Left lung (tissue), 10 donors: Measurements from ENCODE around the gene PPP2R2C. TPM values are rescaled to one million over a fixed set of nuclear protein-coding genes. Genes with fewer than 3 reads are reported as not detected.
A peak's percentile ranks its signal among the peaks of the same experiment; 100 is the strongest.

ENCODE experiments used
- ATAC-seq: fragments of 200-7000 bp; cut with Tn5 transposase; one replicate; pipeline ENCODE4 v1.9.1; 2020; ENCODE audit warnings: moderate library complexity
- DNase-seq, 4 donors: peaks; one replicate each; pipeline ENCODE4 v3.0.0-alpha.2; 2013 to 2020
- H3K27ac ChIP-seq, 2 donors: fragments of 200-600 bp; sonication (generic) in 1 of 2; one replicate each; pipeline versions ENCODE4 v1.5.0 to v1.8.0; 2020 to 2021
- H3K27me3 ChIP-seq, 2 donors: fragments of 200-600 bp; sonication (generic) in 1 of 2; one replicate each; pipeline versions ENCODE4 v1.5.0 to v1.8.0; 2020 to 2021
- H3K36me3 ChIP-seq, 2 donors: fragments of 200-600 bp; sonication (generic) in 1 of 2; one replicate each; pipeline versions ENCODE4 v1.5.0 to v1.8.0; 2020 to 2021
- H3K4me1 ChIP-seq, 2 donors: fragments of 200-600 bp; one replicate each; pipeline ENCODE4 v1.8.0; 2021
- H3K4me3 ChIP-seq, 2 donors: fragments of 200-600 bp; sonication (generic) in 1 of 2; one replicate each; pipeline versions ENCODE4 v1.5.0 to v1.8.0; 2020 to 2021; ENCODE audit warnings: mild to moderate bottlenecking in 1 of 2
- H3K9me3 ChIP-seq, 2 donors: fragments of 200-600 bp; sonication (generic) in 1 of 2; one replicate each; pipeline versions ENCODE4 v1.5.0 to v1.8.0; 2020 to 2021
- intact Hi-C, 2 donors: fragments of 100-400 bp; cut with DNase I; formaldehyde crosslinking; loops; one replicate each; pipeline versions ENCODE4 v1.11.2 to v1.14.2; 2022
- polyA plus RNA-seq, 6 donors: library from polyadenylated mRNA; unstranded; fragments of 120-200 nt; gene quantifications; one replicate each; pipeline ENCODE4 v1.2.1, GENCODE V29; 2013; ENCODE audit not compliant: insufficient read length in 6 of 6
- total RNA-seq, 2 donors: library from RNA; stranded (reverse); fragmentation: NEBNext Ultra II Directional; extraction: Animal tissue kit (Norgen Biotek cat#: 25700); gene quantifications; one replicate each; pipeline ENCODE4 v1.2.1, GENCODE V29; 2021
- TF ChIP-seq, protein P1 (sequence below), 2 donors: fragments of 200-600 bp; sonication (generic) in 1 of 2; IDR thresholded peaks; one replicate each; pipeline versions ENCODE4 v1.5.0 to v1.8.0; 2021; ENCODE audit warnings: antibody characterized with exemption in 2 of 2
- donor health status: DM: no; HTN: yes; CAD: no.
- donor health status: DM: no; HTN: no; CAD: no.

Gene PPP2R2C
- total and polyA plus RNA-seq, 8 donors = 0.29 to 0.50 (median 0.43) TPM; not detected in 1

GRCh38 chr4:6385288-6385687 is 87.1 kb downstream of the PPP2R2C start:
- TF ChIP-seq, protein P1, sequence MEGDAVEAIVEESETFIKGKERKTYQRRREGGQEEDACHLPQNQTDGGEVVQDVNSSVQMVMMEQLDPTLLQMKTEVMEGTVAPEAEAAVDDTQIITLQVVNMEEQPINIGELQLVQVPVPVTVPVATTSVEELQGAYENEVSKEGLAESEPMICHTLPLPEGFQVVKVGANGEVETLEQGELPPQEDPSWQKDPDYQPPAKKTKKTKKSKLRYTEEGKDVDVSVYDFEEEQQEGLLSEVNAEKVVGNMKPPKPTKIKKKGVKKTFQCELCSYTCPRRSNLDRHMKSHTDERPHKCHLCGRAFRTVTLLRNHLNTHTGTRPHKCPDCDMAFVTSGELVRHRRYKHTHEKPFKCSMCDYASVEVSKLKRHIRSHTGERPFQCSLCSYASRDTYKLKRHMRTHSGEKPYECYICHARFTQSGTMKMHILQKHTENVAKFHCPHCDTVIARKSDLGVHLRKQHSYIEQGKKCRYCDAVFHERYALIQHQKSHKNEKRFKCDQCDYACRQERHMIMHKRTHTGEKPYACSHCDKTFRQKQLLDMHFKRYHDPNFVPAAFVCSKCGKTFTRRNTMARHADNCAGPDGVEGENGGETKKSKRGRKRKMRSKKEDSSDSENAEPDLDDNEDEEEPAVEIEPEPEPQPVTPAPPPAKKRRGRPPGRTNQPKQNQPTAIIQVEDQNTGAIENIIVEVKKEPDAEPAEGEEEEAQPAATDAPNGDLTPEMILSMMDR (IDR thresholded peaks at IDR 0.05) = no peak
- ATAC-seq (no peak), DNase-seq (peak in 1 of 4 donors; percentile 7)
- peaks cover 0 to 70% of the 10 kb centered on the region in 2 donors for H3K27me3 ChIP-seq
- H3K4me3 ChIP-seq = no peak overlapping the region
- intact Hi-C loops = no loop called here
- no peaks in the 10 kb centered on the region for H3K9me3 ChIP-seq
- H3K27ac ChIP-seq = no peak overlapping the region
- no peaks in the 10 kb centered on the region for H3K4me1 ChIP-seq
- H3K36me3 ChIP-seq = no peaks in the 10 kb centered on the region

- Histone ChIP-seq H3K4me1 (no peaks in the 10 kb centered on the region), H3K27ac (no peak overlapping the region), H3K36me3 (no peaks in the 10 kb centered on the region), H3K9me3 (no peaks in the 10 kb centered on the region), H3K27me3 (peaks cover 0 to 70% of the 10 kb centered on the region in 2 donors), H3K4me3 (no peak overlapping the region)
- intact Hi-C loops = no loop called here
- DNase-seq (no peak), ATAC-seq (no peak)
- TF ChIP-seq, protein P1 (IDR thresholded peaks at IDR 0.05) = no peak
Observed at GRCh38 chr4:6384541-6384940, 87.9 kb downstream of the PPP2R2C start.

GRCh38 chr4:6383929-6384328 is 88.5 kb downstream of the PPP2R2C start:
- Histone ChIP-seq H3K4me3 (no peak overlapping the region), H3K4me1 (no peaks in the 10 kb centered on the region), H3K27me3 (peaks cover 0 to 71% of the 10 kb centered on the region in 2 donors), H3K9me3 (no peaks in the 10 kb centered on the region), H3K27ac (no peak overlapping the region), H3K36me3 (no peaks in the 10 kb centered on the region)
- TF ChIP-seq, protein P1 (IDR thresholded peaks at IDR 0.05) = no peak
- intact Hi-C loops = no loop called here
- ATAC-seq (no peak), DNase-seq (peak in 1 of 4 donors; percentile 61)

- peak in 1 of 4 donors; percentile 50 for DNase-seq
Observed at GRCh38 chr4:6383009-6383404, 89.4 kb downstream of the PPP2R2C start.

GRCh38 chr4:6381571-6382123 is 90.8 kb downstream of the PPP2R2C start:
- H3K9me3 ChIP-seq = no peaks in the 10 kb centered on the region
- TF ChIP-seq, protein P1 (IDR thresholded peaks at IDR 0.05) = no peak
- intact Hi-C loops = no loop called here

More at GRCh38 chr4:6383009-6383404, 89.4 kb downstream of the PPP2R2C start:
- no peak overlapping the region for H3K27ac ChIP-seq
- H3K4me3 ChIP-seq = no peak overlapping the region
- peaks cover 0 to 72% of the 10 kb centered on the region in 2 donors for H3K27me3 ChIP-seq
- no peaks in the 10 kb centered on the region for H3K36me3 ChIP-seq
- ATAC-seq = no peak
- TF ChIP-seq, protein P1 (IDR thresholded peaks at IDR 0.05) = no peak
- H3K9me3 ChIP-seq = no peaks in the 10 kb centered on the region
- intact Hi-C loops = no loop called here
- no peaks in the 10 kb centered on the region for H3K4me1 ChIP-seq

More at GRCh38 chr4:6381571-6382123, 90.8 kb downstream of the PPP2R2C start:
- no peaks in the 10 kb centered on the region for H3K4me1 ChIP-seq
- DNase-seq (peak in 1 of 4 donors; percentile 29), ATAC-seq (no peak)
- no peak overlapping the region for H3K4me3 ChIP-seq
- peaks cover 0 to 80% of the 10 kb centered on the region in 2 donors for H3K27me3 ChIP-seq
- no peak overlapping the region for H3K27ac ChIP-seq
- no peaks in the 10 kb centered on the region for H3K36me3 ChIP-seq
